Embryonic facial prominence (tissue), 1 donor: Measurements from ENCODE around the gene PPAN.
A peak's percentile ranks its signal among the peaks of the same experiment; 100 is the strongest.

Experiments used
- DNase-seq: peaks from one replicate; pipeline ENCODE4 v3.0.0-alpha.2; 2016; ENCODE audit errors: extremely low spot score

PPAN gene

GRCh38 chr19:10092648-10093294 is 13.4 kb upstream of the PPAN start:
- no peak for DNase-seq

GRCh38 chr19:10093295-10094186 is 12.6 kb upstream of the PPAN start:
- DNase-seq, result no peak

GRCh38 chr19:10095622-10095947 is 10.6 kb upstream of the PPAN start:
- DNase-seq, result no peak

DNA sequence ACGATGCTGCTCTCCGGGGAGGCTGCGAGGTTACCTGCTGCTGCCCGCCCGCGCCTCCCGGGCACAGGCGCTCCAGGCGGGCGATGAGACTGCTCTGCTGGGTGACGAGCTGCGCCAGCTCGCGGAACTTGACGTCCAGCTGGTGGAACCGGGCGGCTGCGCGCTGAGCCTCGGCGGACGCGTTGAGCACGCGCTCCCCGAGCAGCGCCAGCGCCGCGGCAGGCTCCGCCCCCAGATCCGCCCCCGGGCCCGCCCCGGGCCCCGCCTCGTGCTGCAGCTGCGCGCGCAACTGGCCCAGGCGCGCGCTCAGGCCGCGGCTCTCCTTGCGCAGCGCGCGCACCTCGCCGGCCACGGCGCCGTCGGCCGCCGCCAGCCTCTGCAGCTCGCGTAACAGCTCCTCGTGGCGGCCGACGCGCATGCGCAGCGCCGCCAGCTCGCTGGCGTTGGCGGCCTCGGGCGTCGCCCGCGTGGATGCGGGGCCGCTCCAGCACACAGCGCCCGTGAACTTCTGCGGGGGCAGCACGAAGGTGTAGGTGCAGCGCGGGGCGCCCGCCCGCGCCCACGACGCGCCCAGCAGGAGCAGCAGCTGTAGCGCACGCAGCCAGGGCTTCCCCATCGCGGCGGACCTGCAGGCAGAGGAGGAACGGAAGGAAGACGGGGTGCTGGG is 10.1 kb upstream of the PPAN start:
- peak; percentile 81 for DNase-seq

- DNase-seq, result no peak
Observed at GRCh38 chr19:10096615-10096963, 9.6 kb upstream of the PPAN start.

GRCh38 chr19:10100163-10100785 is 5.9 kb upstream of the PPAN start:
- no peak for DNase-seq

- DNase-seq, result no peak
Observed at GRCh38 chr19:10102787-10103236, 3.4 kb upstream of the PPAN start.

DNA sequence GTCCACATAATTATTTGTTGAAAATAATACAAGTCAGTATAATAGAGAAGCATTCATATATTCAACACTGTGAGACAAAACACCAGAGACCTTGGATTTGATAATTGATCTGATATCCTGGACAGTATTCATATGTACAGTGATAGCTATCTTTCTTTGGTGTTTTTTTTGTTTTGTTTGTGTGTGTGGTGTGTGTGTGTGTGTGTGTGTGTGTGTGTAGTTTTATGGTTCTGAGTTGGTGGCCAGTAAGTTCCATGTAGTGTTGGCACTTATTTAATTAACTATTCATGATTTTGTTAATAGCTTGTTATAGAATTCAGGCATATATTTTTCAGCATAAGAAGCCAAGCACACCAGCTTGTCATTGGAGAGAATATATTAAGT is 2.0 kb upstream of the PPAN start:
- no peak for DNase-seq

DNA sequence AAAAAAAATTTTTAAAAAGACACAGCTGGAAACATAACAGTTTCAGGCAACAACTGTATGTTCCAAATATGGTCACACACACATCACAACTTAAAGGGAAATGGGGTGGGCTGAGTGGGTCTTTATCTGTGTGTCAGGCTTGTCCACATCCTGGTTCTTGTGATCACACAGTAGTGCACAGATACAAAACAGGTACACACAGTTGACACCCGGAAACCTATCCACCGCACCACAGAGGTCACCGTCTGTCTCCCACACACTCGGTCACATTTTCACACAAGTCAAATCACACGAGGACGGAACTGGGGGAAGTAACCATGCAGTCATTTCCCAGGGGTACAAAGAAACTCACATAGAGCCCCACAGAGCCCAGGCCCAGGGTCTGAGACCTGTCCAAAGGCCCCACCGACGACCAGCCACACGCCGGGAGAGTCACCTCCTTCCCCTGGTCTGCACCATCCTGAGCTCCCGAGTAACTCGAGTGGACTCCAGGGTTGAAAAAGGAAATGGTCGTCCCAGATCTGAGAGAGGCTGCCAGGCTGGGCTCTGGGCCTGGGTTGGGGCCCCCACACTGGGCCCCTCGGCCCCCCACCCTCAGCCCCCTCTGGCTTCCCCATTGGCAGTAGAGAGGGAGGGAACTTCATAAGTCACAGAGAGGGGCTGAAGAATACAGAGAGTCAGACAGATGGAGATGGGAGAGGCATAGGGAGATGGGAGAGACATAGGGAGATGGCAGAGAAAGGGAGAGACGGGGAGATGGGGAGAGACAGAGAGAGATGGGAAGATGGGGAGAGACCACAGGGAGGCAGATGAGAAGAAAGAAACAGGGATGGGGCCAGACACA is 1.3 kb upstream of the PPAN start:
- DNase-seq, result no peak

DNA sequence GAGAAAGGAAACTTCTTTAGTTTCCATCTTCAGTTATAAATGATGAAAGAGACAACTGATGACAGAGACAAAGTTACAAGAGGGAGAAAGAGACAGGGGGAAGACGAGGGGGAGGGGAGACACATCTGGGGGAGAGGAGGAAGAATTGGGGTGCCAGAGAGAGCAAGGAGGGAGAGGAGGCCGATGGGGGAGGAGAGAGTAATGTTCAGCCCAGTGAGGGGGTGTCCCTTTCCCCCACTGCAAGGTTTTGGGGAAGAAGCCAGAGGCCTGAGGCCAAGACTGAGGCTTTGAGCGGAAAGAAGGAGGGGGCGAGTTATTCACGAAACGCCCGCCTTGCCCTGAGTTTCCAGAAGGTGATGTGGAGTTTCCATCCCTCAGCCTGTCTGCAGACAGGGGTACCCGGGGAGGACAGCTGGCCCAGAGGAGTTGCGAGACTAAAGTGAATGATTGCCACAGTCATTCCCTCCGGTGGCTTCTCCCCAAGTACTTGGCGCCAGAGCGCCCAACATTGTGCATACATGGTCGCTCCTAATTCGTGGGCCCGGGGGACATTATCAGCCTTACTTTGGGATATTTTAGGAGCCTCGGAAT is 558 bp upstream of the PPAN start:
- no peak for DNase-seq

- no peak for DNase-seq
Observed at GRCh38 chr19:10107254-10107653, 1.1 kb downstream of the PPAN start.

DNA sequence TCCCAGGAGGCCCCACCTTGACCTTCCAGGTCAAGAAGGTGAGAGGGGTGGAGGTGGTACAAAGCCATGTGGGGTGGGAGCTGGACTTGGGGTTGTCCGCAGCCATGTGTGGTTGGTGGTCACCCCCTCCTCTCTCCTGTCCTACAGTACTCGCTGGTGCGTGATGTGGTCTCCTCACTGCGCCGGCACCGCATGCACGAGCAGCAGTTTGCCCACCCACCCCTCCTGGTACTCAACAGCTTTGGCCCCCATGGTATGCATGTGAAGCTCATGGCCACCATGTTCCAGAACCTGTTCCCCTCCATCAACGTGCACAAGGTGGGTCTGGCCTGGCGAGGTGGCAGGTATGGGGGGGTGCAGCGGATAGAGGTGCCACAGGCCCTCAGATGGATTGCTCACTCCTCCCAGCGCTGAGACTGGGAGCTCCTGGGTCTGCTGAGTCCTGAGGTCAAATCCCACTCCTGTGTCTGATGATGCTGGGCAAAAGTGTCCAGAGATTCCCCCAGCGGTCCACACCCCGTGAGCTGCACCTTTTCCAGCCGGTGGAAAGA is 1.7 kb downstream of the PPAN start:
- DNase-seq, result no peak

- DNase-seq, result no peak
Observed at GRCh38 chr19:10109528-10109927, 3.4 kb downstream of the PPAN start.

- DNase-seq, result no peak
Observed at GRCh38 chr19:10110076-10110971, 4.2 kb downstream of the PPAN start.

DNA sequence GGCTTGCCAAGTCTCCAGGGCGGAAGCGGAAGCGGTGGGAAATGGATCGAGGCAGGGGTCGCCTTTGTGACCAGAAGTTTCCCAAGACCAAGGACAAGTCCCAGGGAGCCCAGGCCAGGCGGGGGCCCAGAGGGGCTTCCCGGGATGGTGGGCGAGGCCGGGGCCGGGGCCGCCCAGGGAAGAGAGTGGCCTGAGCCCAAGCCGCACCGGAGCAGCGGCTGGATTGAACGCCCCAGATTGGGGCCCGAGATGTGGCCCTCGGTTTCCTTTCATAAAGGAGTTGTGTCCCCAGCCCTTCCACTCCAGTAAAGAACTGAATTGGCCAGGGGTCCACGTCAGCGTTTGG is 4.8 kb downstream of the PPAN start:
- no peak for DNase-seq

- DNase-seq, result no peak
Observed at GRCh38 chr19:10111405-10111811, 5.2 kb downstream of the PPAN start, which contains the start of gene P2RY11. TSS of gene P2RY11 (plus strand) at chr19:10111693. CDS start at chr19:10111722, 29 bp downstream.

GRCh38 chr19:10112037-10112761 is 6.0 kb downstream of the PPAN start:
- DNase-seq, result no peak

- no peak for DNase-seq
Observed at GRCh38 chr19:10112895-10113591, 6.9 kb downstream of the PPAN start.

GRCh38 chr19:10113592-10113963 is 7.4 kb downstream of the PPAN start:
- no peak for DNase-seq
